HL-60 (cell line): ENCODE data around the gene TRIP4.
A peak's percentile ranks its signal among the peaks of the same experiment; 100 is the strongest.

Source experiments
- DNase-seq, 2 experiments: peaks; one replicate each; pipeline ENCODE4 v3.0.0-alpha.2; 2010 to 2020; ENCODE audit warnings: low read depth in 1 of 2, low spot score in 1 of 2
- H3K27ac ChIP-seq: fragments of 250-450 bp; sonication (Bioruptor Pico); replicated peaks from 2 replicates; pipeline ENCODE4 v1.5.1; 2020; ENCODE audit warnings: mild to moderate bottlenecking, moderate library complexity
- H3K27me3 ChIP-seq: fragments of 250-450 bp; sonication (Bioruptor Pico); 2 replicates; pipeline ENCODE4 v1.5.1; 2021; ENCODE audit warnings: mild to moderate bottlenecking, moderate library complexity; ENCODE audit not compliant: insufficient read depth, poor library complexity, severe bottlenecking
- H3K4me3 ChIP-seq: replicated peaks from 2 replicates; pipeline ENCODE4 v1.5.1; 2011; ENCODE audit warnings: mild to moderate bottlenecking, control low read depth, low read length; ENCODE audit not compliant: insufficient read depth
- CTCF ChIP-seq: IDR thresholded peaks from one replicate; pipeline ENCODE4 v1.5.1; 2011; ENCODE audit warnings: low read length, control low read depth, inconsistent platforms; ENCODE audit not compliant: insufficient read depth
- GABPA ChIP-seq: IDR thresholded peaks from 2 replicates; pipeline ENCODE4 v1.6.1; 2012; ENCODE audit warnings: low read depth
- POLR2AphosphoS5 ChIP-seq: IDR thresholded peaks from 2 replicates; pipeline ENCODE4 v1.6.1; 2012; ENCODE audit warnings: low read depth
- SPI1 ChIP-seq: IDR thresholded peaks from 2 replicates; pipeline ENCODE4 v1.6.1; 2012; ENCODE audit warnings: low read depth, mild to moderate bottlenecking, borderline replicate concordance
- TF ChIP-seq, protein P1 (sequence below): IDR thresholded peaks from 2 replicates; pipeline ENCODE4 v1.6.1; 2012; ENCODE audit warnings: low read depth; ENCODE audit not compliant: insufficient replicate concordance

TRIP4 gene

DNA sequence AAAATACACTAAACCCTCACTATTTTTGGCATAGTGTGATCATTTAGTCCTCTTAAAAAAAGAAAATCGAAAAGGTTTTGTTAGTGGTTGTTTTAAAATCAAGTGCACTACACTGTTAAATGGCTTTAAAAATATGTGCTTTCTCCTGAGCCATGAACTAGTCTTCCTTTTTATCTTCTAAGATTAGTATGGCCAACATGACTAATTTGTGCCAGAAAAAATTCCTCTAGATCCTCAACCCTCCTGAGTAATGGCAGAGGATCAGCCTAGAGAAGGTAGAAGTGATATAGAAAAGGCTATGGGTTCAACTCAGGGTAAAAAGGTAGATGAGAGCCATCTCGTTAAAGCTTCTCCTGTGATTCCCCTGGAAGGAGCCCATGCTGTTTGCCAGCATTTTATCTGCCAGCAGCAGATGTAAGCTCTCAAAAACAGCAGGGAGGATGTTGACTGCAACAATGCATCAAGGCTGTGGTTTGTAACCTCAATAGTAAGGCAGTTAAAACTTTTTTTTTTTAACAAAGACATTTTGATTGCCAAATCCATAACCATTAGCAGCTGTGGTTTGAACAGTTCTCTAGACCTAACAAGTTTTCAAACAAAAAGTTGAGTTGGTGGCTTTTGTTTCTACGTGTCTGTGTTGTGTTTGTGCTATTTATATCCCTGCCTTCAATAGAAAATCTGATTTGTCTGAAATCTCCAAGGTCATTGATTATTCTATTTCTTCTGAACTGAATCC, 42.5 kb downstream of the TRIP4 start:
- no peaks in the 10 kb centered on the region for H3K27me3 ChIP-seq
- TF ChIP-seq POLR2AphosphoS5 (peak; percentile 91), CTCF (no peak), GABPA (no peak), SPI1 (peak; percentile 2; the same call in 1 of the 2 replicates)
- TF ChIP-seq, protein P1, sequence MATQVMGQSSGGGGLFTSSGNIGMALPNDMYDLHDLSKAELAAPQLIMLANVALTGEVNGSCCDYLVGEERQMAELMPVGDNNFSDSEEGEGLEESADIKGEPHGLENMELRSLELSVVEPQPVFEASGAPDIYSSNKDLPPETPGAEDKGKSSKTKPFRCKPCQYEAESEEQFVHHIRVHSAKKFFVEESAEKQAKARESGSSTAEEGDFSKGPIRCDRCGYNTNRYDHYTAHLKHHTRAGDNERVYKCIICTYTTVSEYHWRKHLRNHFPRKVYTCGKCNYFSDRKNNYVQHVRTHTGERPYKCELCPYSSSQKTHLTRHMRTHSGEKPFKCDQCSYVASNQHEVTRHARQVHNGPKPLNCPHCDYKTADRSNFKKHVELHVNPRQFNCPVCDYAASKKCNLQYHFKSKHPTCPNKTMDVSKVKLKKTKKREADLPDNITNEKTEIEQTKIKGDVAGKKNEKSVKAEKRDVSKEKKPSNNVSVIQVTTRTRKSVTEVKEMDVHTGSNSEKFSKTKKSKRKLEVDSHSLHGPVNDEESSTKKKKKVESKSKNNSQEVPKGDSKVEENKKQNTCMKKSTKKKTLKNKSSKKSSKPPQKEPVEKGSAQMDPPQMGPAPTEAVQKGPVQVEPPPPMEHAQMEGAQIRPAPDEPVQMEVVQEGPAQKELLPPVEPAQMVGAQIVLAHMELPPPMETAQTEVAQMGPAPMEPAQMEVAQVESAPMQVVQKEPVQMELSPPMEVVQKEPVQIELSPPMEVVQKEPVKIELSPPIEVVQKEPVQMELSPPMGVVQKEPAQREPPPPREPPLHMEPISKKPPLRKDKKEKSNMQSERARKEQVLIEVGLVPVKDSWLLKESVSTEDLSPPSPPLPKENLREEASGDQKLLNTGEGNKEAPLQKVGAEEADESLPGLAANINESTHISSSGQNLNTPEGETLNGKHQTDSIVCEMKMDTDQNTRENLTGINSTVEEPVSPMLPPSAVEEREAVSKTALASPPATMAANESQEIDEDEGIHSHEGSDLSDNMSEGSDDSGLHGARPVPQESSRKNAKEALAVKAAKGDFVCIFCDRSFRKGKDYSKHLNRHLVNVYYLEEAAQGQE, result no peak
- peak overlapping the region; percentile 86 for H3K27ac ChIP-seq
- H3K4me3 ChIP-seq, result no peak overlapping the region
- peak; percentile 59 to 88 for DNase-seq

DNA sequence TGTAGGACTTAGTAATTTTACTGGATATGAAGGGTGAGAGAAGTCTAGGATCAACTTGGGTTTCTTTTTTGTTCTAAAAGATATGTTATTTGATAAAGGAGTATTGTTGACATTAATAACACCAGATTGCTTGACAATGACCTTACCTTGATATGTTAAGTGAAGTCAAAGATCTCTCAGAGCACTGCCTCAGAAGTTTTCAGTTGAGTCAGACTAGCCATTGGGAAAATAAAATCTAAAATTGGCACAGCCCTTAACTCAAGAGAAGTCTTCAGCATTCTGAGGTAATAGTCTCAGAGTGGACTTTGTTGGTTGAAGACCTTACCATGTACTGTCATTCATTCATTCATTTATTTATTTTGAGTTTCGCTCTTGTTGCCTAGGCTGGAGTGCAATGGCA, 50.3 kb downstream of the TRIP4 start:
- H3K4me3 ChIP-seq, result no peak overlapping the region
- no peak for DNase-seq
- no peak for TF ChIP-seq SPI1
- no peak for TF ChIP-seq CTCF
- TF ChIP-seq GABPA, result no peak
- TF ChIP-seq, protein P1, result no peak
- no peaks in the 10 kb centered on the region for H3K27me3 ChIP-seq
- no peak overlapping the region for H3K27ac ChIP-seq

GRCh38 chr15:64438653-64439447, 51.2 kb downstream of the TRIP4 start:
- peak overlapping the region; percentile 6 for H3K27ac ChIP-seq
- no peaks in the 10 kb centered on the region for H3K27me3 ChIP-seq
- peak in 1 of 2 experiments; percentile 3 for DNase-seq
- TF ChIP-seq CTCF, result no peak
- no peak for TF ChIP-seq SPI1
- no peak for TF ChIP-seq GABPA
- TF ChIP-seq, protein P1, result no peak
- no peak for TF ChIP-seq POLR2AphosphoS5
- no peak overlapping the region for H3K4me3 ChIP-seq
